K562 (cell line): ENCODE data around the gene DOCK4. TPM values are rescaled to one million over a fixed set of nuclear protein-coding genes. Genes with fewer than 3 reads are reported as not detected.
A peak's percentile ranks its signal among the peaks of the same experiment; 100 is the strongest.

Experiments used
- ATAC-seq: fragments of 200-7000 bp; cut with Tn5 transposase; 3 replicates; pipeline ENCODE4 v1.9.1; 2020; ENCODE audit warnings: moderate library complexity
- BruUV-seq: library from RNA; stranded (reverse); fragments of 400-500 nt; replicated peaks from 2 replicates; lab custom pipeline; 2021; lab: Mats Ljungman, UMichigan
- CTCF ChIA-PET: fragments of 300-600 bp; formaldehyde crosslinking; extraction: SDS; loops from one replicate; lab custom pipeline; 2021; ENCODE audit warnings: low intra/inter-chr PET ratio; lab: Yijun Ruan, JAX
- POLR2A ChIA-PET: fragments of 300-600, 350-650 bp; sonication (Branson Sonifier 250); formaldehyde crosslinking; extraction: SDS; loops from one replicate; lab custom pipeline; 2021; ENCODE audit warnings: antibody characterized with exemption, inconsistent platforms; lab: Yijun Ruan, JAX
- DNase-seq, 4 experiments: peaks; one replicate each; pipeline versions ENCODE4 v3.0.0 to v3.0.0-alpha.2; 2011 to 2018; ENCODE audit warnings: low spot score in 3 of 4, mixed read lengths in 3 of 4; ENCODE audit errors: extremely low read depth in 1 of 4
- FAIRE-seq: peaks from 2 replicates; lab custom pipeline; 2011; peaks lifted over from hg19 to GRCh38; lab: Jason Lieb, UNC
- H2AFZ ChIP-seq: 2 replicates; pipeline ENCODE4 v1.6.0; 2011; ENCODE audit warnings: low read depth, low read length, control low read depth, inconsistent platforms
- H3K27ac ChIP-seq: fragments of 200-600 bp; 3 replicates; pipeline ENCODE4 v1.8.0; 2011; ENCODE audit warnings: low read depth, mild to moderate bottlenecking, control low read depth, inconsistent platforms, low read length, moderate library complexity, mixed read lengths; ENCODE audit errors: extremely low read depth
- H3K27me3 ChIP-seq, 2 experiments: fragments of 300-600 bp in 1 of 2; 2 replicates in 1 of 2; 3 replicates in 1 of 2; pipeline versions ENCODE4 v1.6.0 to v1.8.0; 2011; ENCODE audit warnings: inconsistent platforms in 2 of 2, low read length in 2 of 2, mild to moderate bottlenecking in 1 of 2, mixed read lengths in 1 of 2, moderate library complexity in 1 of 2; ENCODE audit not compliant: control insufficient read depth in 2 of 2, insufficient read depth in 2 of 2
- H3K36me3 ChIP-seq: fragments of 300-600 bp; 3 replicates; pipeline ENCODE4 v1.8.0; 2011; ENCODE audit warnings: mild to moderate bottlenecking, low read length, inconsistent platforms; ENCODE audit not compliant: control insufficient read depth, insufficient read depth
- H3K4me1 ChIP-seq, 2 experiments: fragments of 200-600 bp in 1 of 2; replicated peaks in 1 of 2; 2 replicates in 1 of 2; 3 replicates in 1 of 2; pipeline versions ENCODE4 v1.5.1 to v1.8.0; 2011; ENCODE audit warnings: inconsistent platforms in 2 of 2, low read length in 2 of 2, mild to moderate bottlenecking in 1 of 2, mixed read lengths in 1 of 2, moderate library complexity in 1 of 2; ENCODE audit not compliant: control insufficient read depth in 2 of 2, insufficient read depth in 2 of 2
- H3K4me2 ChIP-seq: 2 replicates; pipeline ENCODE4 v1.6.1; 2011; ENCODE audit warnings: low read length, control low read depth, inconsistent platforms, mixed read lengths; ENCODE audit not compliant: insufficient read depth
- H3K4me3 ChIP-seq: fragments of 200-600 bp; sonication (generic), shearing (Covaris generic); 2 replicates; pipeline ENCODE4 v1.5.1; 2016; ENCODE audit warnings: control low read depth, inconsistent platforms
- H3K79me2 ChIP-seq: fragments of 200-600 bp; 3 replicates; pipeline ENCODE4 v1.8.0; 2011; ENCODE audit warnings: low read length, inconsistent platforms; ENCODE audit not compliant: control insufficient read depth, insufficient read depth
- H3K9ac ChIP-seq, 2 experiments: 2 replicates each; pipeline versions ENCODE4 v1.6.0 to v1.6.1; 2011; ENCODE audit warnings: low read depth in 2 of 2, low read length in 2 of 2, control low read depth in 1 of 2, inconsistent platforms in 1 of 2, mild to moderate bottlenecking in 1 of 2, mixed read lengths in 1 of 2; ENCODE audit not compliant: insufficient read depth in 1 of 2
- H3K9me1 ChIP-seq: one replicate; pipeline ENCODE4 v1.6.0; 2011; ENCODE audit warnings: inconsistent platforms, mild to moderate bottlenecking, low read length, moderate library complexity; ENCODE audit not compliant: control insufficient read depth, insufficient read depth
- H3K9me3 ChIP-seq: replicated peaks from 2 replicates; pipeline ENCODE4 v1.5.1; 2011; ENCODE audit warnings: low read depth, low read length, inconsistent platforms; ENCODE audit not compliant: control insufficient read depth, insufficient read depth
- H4K20me1 ChIP-seq: replicated peaks from 2 replicates; pipeline ENCODE4 v1.6.1; 2011; ENCODE audit warnings: low read length, inconsistent platforms, mixed read lengths; ENCODE audit not compliant: control insufficient read depth, insufficient read depth
- CBFA2T2 ChIP-seq: fragments of 450-650 bp; conservative IDR thresholded peaks from 2 replicates; pipeline ENCODE4 v1.6.1; 2017; ENCODE audit warnings: mild to moderate bottlenecking
- CEBPB ChIP-seq: fragments of 450-650 bp; IDR thresholded peaks from 2 replicates; pipeline ENCODE4 v1.6.1; 2016; ENCODE audit warnings: missing genetic modification characterization, missing compliant biosample characterization
- CEBPG ChIP-seq, 3 experiments: fragments of 200-800 bp in 1 of 3; sonication (Bioruptor generic) in 1 of 3; sonication (generic) in 1 of 3; formaldehyde crosslinking in 1 of 3; IDR thresholded peaks in 2 of 3; conservative IDR thresholded peaks in 1 of 3; 2 replicates each; pipeline versions ENCODE4 v1.6.1 to v1.8.0; 2016 to 2022; ENCODE audit warnings: missing compliant biosample characterization in 2 of 3, missing genetic modification characterization in 2 of 3, mild to moderate bottlenecking in 1 of 3, missing genetic modification reagents in 1 of 3
- COPS2 ChIP-seq: fragments of 450-650 bp; conservative IDR thresholded peaks from 2 replicates; pipeline ENCODE4 v1.6.1; 2016; ENCODE audit warnings: mild to moderate bottlenecking, moderate library complexity
- FOS ChIP-seq: IDR thresholded peaks from 3 replicates; pipeline ENCODE4 v1.6.1; 2011; ENCODE audit not compliant: insufficient read length; ENCODE audit errors: extremely low read depth
- GTF2F1 ChIP-seq: IDR thresholded peaks from 2 replicates; pipeline ENCODE4 v1.6.1; 2011; ENCODE audit warnings: low read depth, low read length, improper control_type of control experiment
- HOXB6 ChIP-seq: fragments of 250-450 bp; sonication (Bioruptor Pico); IDR thresholded peaks from 2 replicates; pipeline ENCODE4 v1.5.1; 2022; ENCODE audit warnings: mild to moderate bottlenecking, borderline replicate concordance
- KAT2B ChIP-seq: IDR thresholded peaks from one replicate; pipeline ENCODE4 v1.6.1; 2012; ENCODE audit warnings: low read depth, mild to moderate bottlenecking, control low read depth, inconsistent platforms, low read length, moderate library complexity
- MBD2 ChIP-seq: sonication (generic); IDR thresholded peaks from 2 replicates; pipeline ENCODE4 v1.6.1; 2016; ENCODE audit warnings: low read depth, borderline replicate concordance
- ZFP1 ChIP-seq: fragments of 450-650 bp; formaldehyde crosslinking; IDR thresholded peaks from 2 replicates; pipeline ENCODE4 v1.4.0; 2020; ENCODE audit warnings: mild to moderate bottlenecking, mixed read lengths
- ZNF184 ChIP-seq: sonication (generic); formaldehyde crosslinking; IDR thresholded peaks from 2 replicates; pipeline ENCODE4 v1.5.0; 2020; ENCODE audit warnings: missing genetic modification reagents
- ZNF239 ChIP-seq: fragments of 250-450 bp; sonication (Bioruptor Pico); IDR thresholded peaks from 2 replicates; pipeline ENCODE4 v1.4.0; 2020; ENCODE audit warnings: mild to moderate bottlenecking
- ZNF764 ChIP-seq: fragments of 250-450 bp; sonication (Bioruptor Pico); IDR thresholded peaks from 2 replicates; pipeline ENCODE4 v1.4.0; 2020; ENCODE audit warnings: low read depth, mild to moderate bottlenecking, moderate library complexity
- WGBS: fragments of 100-300 bp; shearing (Covaris generic); methylation state at CpG from one replicate; pipeline ENCODE4 v1.1.6; 2016; ENCODE audit warnings: low coverage, mixed read lengths; ENCODE audit not compliant: insufficient coverage; ENCODE audit errors: missing lambda C conversion rate; 5-methylcytosine and 5-hydroxymethylcytosine counted together
- in situ Hi-C: fragments of 300-500 bp; cut with MboI; formaldehyde crosslinking; loops from 4 replicates; pipeline ENCODE4 v1.15.0; 2018; ENCODE audit warnings: inconsistent platforms, mixed read lengths
- intact Hi-C: fragments of 100-400 bp; cut with micrococcal nuclease; formaldehyde crosslinking; loops from 2 replicates; pipeline ENCODE4 v1.14.2; 2022
- polyA plus RNA-seq, 8 experiments: library from polyadenylated mRNA; depleted of rRNA in 4 of 8; stranded (reverse) in 5 of 8; unstranded in 3 of 8; fragments of >200 nt; fragmentation: Nextera tagmentation in 2 of 8; fragmentation: Illumina TruSeq in 1 of 8; extraction: Ambion mirVana in 2 of 8; extraction: Trizol in 1 of 8; gene quantifications; 2 replicates each; pipeline versions ENCODE4 v1.2.1 to v1.2.3, GENCODE V29; 2011 to 2014; ENCODE audit warnings: inconsistent platforms in 1 of 8, missing spikeins in 1 of 8
- total RNA-seq, 7 experiments: library from RNA; depleted of rRNA in 6 of 7; stranded (reverse); fragments of >200 nt in 6 of 7; fragmentation: Illumina TruSeq in 2 of 7; extraction: Trizol in 2 of 7; gene quantifications; 2 replicates each; pipeline versions ENCODE4 v1.2.1 to v1.2.3, GENCODE V29; 2011 to 2021; ENCODE audit warnings: low replicate concordance in 1 of 7
- TF ChIP-seq, protein P1 (sequence below): fragments of 450-650 bp; formaldehyde crosslinking; IDR thresholded peaks from 2 replicates; pipeline ENCODE4 v1.4.0; 2020; ENCODE audit warnings: mild to moderate bottlenecking, moderate library complexity
- TF ChIP-seq, protein P2 (sequence below): fragments of 450-650 bp; formaldehyde crosslinking; IDR thresholded peaks from 2 replicates; pipeline ENCODE4 v1.4.0; 2022; ENCODE audit warnings: mild to moderate bottlenecking, moderate library complexity

DOCK4 gene
- total and polyA plus RNA-seq, 9 of the 15 experiments (the other 6 are each of a cell fraction or from before 2014, with no cell fraction given): 0.42 to 5.7 (median 2.3) TPM

DNA sequence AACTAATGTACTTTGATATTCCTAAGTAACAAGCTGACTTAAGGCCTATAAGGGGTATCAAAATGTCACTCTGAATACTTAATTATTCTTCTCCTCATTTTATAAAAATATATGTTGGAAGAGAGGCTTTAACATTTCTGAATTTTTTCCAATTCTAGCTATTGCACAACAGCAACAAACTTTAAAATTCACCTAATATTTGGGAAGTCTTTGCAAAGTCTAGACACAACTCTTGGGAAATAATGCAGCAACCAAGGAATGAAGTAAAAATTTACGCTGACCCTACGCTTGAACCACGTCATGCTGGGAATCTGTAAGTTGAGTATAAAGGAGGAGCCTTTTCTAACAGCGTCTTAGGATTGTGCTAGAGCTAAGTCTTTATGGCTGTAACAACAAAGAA is 400.0 kb downstream of the DOCK4 start:
- Histone ChIP-seq H3K36me3 (no peaks in the 10 kb centered on the region), H3K4me1 (no peaks in the 10 kb centered on the region), H3K27me3 (no peaks in the 10 kb centered on the region; a peak in 1 of 5 replicates), H3K79me2 (no peaks in the 10 kb centered on the region)
- in situ Hi-C loops: no loop called here
- TF ChIP-seq HOXB6 (CRISPR knock-in tag): no peak
- TF ChIP-seq, protein P1, sequence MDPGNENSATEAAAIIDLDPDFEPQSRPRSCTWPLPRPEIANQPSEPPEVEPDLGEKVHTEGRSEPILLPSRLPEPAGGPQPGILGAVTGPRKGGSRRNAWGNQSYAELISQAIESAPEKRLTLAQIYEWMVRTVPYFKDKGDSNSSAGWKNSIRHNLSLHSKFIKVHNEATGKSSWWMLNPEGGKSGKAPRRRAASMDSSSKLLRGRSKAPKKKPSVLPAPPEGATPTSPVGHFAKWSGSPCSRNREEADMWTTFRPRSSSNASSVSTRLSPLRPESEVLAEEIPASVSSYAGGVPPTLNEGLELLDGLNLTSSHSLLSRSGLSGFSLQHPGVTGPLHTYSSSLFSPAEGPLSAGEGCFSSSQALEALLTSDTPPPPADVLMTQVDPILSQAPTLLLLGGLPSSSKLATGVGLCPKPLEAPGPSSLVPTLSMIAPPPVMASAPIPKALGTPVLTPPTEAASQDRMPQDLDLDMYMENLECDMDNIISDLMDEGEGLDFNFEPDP: no peak
- TF ChIP-seq ZNF764 (CRISPR knock-in tag): no peak
- no peak for TF ChIP-seq ZFP1
- TF ChIP-seq, protein P2, sequence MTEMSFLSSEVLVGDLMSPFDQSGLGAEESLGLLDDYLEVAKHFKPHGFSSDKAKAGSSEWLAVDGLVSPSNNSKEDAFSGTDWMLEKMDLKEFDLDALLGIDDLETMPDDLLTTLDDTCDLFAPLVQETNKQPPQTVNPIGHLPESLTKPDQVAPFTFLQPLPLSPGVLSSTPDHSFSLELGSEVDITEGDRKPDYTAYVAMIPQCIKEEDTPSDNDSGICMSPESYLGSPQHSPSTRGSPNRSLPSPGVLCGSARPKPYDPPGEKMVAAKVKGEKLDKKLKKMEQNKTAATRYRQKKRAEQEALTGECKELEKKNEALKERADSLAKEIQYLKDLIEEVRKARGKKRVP (CRISPR knock-in tag): no peak
- no peak for TF ChIP-seq COPS2
- no peak for TF ChIP-seq CEBPG (CRISPR knock-in tag; IDR thresholded peaks at IDR 0.05)
- peak in 1 of 2 experiments; percentile 71; a peak in 1 of 4 replicates for TF ChIP-seq CEBPG (tag; conservative IDR thresholded peaks at IDR 0.05 in 1 of 2, IDR thresholded peaks at IDR 0.05 in 1 of 2)
- no peak for TF ChIP-seq ZNF239 (CRISPR knock-in tag)
- TF ChIP-seq CBFA2T2: no peak
- TF ChIP-seq ZNF184 (CRISPR knock-in tag): no peak
- TF ChIP-seq CEBPB: peak; percentile 54
- no peak for TF ChIP-seq KAT2B
- TF ChIP-seq FOS: no peak
- no peak for TF ChIP-seq MBD2
- TF ChIP-seq GTF2F1: no peak
- TF ChIP-seq, all 486 proteins: peak for 2
- Histone ChIP-seq H3K4me3 (no peak overlapping the region), H2AFZ (no peak overlapping the region), H3K9me1 (no peaks in the 10 kb centered on the region), H3K4me2 (no peak overlapping the region), H3K9me3 (no peaks in the 10 kb centered on the region), H4K20me1 (no peaks in the 10 kb centered on the region), H3K27ac (no peak overlapping the region), H3K9ac (no peak overlapping the region)
- no peak for DNase-seq
- FAIRE-seq: no peak
- ATAC-seq: no peak
- intact Hi-C loops: no loop called here
- POLR2A ChIA-PET: no interaction called here
- BruUV-seq: no TSS peak
- CTCF ChIA-PET: no interaction called here
- under 1% methylated on average over 4 of the region's 4 CpGs for WGBS
